Measurements from ENCODE around the gene CTTN.

Gene CTTN

GRCh38 chr11:70410276-70411205 is 12.2 kb downstream of the CTTN start:
- no peak for DNase-seq (ENCODE audit: low read depth)

GRCh38 chr11:70411713-70412452 is 13.6 kb downstream of the CTTN start:
- no peak for DNase-seq (ENCODE audit: low read depth)

DNA sequence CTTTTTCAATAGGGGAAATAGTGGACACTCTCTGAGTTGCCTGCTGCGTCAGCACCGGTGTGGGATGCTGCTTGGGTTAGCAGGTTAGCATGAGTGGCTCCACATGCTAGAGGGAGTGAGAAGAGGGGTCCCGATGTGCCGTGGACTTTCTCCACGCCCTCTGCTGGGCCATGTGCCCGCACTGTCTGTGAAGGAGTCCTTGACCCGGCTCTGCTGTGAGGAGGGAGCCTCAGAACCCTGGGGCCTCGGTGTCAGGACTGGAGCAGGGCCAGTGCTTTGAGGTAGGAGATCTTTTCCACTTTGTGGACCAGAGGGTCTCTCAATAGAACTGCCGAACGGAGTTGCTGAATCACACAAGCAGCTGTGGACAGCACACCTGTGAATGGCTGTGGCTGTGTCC is 14.8 kb downstream of the CTTN start:
- no peak for DNase-seq (ENCODE audit: low read depth)

DNA sequence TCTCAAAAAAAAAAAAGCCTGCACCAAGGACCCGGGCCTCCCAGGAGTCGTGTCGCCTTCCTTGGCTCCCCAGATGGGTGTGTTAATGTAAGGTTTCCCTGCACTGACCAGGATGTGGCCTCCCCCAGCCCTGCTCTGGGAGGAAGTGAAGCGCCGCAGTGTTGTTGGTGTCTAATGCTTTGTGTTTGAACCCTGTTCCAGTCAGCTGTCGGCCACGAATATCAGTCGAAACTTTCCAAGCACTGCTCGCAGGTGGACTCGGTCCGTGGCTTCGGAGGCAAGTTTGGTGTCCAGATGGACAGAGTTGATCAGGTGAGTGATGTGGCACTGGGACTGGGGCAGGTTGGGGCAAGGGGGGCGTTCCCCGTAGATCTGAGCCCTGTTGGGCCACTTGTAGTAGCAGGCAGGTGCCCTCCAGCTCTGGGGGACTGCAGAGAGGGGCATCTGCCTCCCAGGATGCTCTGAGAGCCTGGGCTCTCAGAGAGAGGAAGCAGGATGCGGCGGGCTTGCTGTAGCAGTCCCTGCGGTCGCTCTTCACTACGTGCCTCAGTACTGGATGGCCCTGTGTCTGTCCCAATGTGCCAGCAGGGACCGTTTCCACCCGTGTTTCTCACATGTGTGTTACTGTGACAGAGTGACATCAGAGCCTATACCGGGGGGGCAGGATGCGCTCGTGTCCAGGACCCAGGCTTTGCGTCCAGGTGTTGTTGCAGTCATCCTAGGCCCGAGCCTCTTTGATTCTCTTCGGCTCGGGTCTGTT is 16.2 kb downstream of the CTTN start:
- no peak for DNase-seq (ENCODE audit: low read depth)

DNA sequence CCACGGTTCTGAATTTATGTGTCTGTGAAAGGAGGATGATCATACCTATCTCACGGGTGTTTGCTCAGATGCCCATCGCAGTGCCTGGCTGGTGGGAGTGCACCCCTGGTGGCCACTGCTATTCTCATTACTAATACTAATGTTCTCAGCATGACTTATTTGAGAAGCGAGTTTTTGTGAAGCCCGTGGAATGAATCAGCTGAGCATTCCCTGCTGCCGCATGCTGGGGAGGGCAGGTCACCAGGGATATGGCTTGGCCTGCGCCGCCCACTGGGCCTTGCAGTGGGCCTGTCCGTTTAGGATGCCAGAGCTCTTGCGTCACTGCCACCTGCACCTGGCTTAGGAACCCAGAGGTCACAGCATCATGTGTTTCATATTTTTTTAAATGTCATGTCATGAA is 16.9 kb downstream of the CTTN start:
- peak; percentile 87 for DNase-seq (ENCODE audit: low read depth)

DNA sequence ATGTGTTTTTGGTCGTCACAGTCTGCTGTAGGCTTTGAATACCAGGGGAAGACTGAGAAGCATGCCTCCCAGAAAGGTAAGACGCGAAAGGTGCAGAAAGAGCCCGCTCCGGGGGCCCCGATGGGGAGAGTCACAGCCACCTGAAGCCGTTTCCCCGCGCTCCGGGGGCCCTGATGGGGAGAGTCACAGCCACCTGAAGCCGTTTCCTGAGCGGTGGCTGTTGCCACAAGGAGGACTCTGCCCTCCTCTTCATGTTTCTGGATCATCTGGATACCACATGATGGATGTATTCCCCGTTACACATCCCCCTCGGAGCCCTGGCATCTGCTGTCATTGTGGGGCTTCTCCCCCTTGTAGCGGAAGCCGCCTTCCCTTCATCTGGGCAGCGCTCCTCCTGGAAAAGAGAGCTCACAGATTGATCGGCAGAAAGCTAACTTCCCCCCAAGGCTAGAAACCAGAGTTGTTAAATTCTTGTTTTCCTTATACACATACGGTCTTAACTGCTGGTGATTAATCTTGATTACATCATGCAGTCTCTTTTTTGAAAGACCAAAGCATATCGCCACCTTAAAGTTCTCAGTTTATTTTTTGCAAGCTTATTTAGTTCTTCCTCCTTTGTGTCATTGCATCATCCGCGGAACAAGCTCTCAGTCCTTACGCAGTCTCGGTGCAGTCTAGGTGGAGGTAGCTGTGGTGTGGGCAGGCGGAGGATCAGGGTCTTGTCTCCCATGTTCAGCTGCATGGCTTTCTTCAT is 17.5 kb downstream of the CTTN start:
- peak; percentile 9 for DNase-seq (ENCODE audit: low read depth)

DNA sequence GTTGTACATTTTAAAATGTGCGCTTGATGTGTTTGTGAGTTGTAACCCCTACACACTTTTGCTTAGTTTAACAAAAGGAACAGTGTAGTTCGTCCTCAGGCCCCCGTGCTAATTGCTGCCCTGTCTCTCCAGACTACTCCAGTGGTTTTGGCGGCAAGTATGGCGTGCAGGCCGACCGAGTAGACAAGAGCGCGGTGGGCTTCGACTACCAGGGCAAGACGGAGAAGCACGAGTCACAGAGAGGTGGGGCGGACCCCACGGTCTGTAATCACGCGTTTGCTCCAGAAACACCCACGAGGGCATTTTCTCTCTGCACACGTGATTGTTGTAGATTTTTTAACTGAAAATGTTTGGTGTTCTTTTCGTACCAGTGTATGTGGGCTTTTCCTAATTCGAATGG is 18.6 kb downstream of the CTTN start:
- DNase-seq (ENCODE audit: low read depth) = no peak

GRCh38 chr11:70418130-70418529 is 19.8 kb downstream of the CTTN start:
- DNase-seq (ENCODE audit: low read depth) = no peak

GRCh38 chr11:70419307-70420007 is 21.1 kb downstream of the CTTN start:
- no peak for DNase-seq (ENCODE audit: low read depth)

GRCh38 chr11:70420008-70420464 is 21.7 kb downstream of the CTTN start:
- DNase-seq (ENCODE audit: low read depth) = peak; percentile 80

DNA sequence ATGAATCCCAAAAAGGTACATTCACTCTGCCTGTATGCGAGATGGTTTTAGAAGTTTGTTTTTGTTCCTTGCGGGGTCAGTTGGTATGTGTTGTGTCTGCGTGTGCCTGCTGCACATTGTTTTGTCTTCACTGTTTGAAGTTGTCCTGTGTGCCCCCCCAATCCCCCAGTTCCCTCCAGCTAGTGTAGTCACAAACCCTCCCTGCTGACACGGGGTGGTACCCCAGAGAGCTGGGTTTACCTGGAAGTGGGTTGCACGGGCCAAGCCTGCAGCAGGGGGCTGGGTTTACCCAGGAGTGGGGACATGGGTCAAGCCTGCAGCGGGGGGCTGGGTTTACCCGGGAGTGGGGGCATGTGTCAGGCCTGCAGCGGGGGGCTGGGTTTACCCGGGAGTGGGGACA is 22.2 kb downstream of the CTTN start:
- no peak for DNase-seq (ENCODE audit: low read depth)

GRCh38 chr11:70421123-70421522 is 22.8 kb downstream of the CTTN start:
- DNase-seq (ENCODE audit: low read depth) = no peak

- DNase-seq (ENCODE audit: low read depth) = no peak
These were observed 24.6 kb downstream of the CTTN start for GRCh38 chr11:70422692-70423522.

GRCh38 chr11:70423523-70424505 is 25.5 kb downstream of the CTTN start:
- peak; percentile 80 for DNase-seq (ENCODE audit: low read depth)

DNA sequence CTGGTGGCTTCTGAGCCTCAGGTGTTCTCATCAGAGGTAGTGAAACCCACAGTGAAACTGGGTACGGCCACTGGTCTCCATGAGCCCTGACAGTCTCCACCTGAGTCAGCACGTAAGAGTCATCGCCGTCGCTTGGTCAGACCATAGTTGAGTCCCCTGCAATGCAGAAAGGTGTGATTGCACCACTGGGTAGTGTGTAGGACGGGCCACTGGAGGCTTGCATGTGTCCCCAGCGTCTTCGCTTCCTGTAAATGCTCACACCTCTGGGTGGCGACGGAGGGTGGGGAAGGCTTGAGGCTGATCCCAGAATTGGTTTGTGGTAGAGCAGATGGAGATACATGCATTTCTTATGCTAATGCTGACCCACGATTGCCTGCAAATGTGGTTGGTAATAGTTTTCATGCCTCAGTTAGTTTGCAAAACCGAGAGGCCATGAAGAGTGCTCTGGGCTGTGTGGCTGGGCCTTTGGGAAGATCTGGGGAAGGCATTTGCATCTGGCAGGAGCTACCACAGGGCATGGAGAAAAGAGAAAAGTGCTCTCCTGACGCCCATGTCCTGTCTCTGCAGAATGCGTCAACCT is 26.5 kb downstream of the CTTN start:
- DNase-seq (ENCODE audit: low read depth) = no peak

DNA sequence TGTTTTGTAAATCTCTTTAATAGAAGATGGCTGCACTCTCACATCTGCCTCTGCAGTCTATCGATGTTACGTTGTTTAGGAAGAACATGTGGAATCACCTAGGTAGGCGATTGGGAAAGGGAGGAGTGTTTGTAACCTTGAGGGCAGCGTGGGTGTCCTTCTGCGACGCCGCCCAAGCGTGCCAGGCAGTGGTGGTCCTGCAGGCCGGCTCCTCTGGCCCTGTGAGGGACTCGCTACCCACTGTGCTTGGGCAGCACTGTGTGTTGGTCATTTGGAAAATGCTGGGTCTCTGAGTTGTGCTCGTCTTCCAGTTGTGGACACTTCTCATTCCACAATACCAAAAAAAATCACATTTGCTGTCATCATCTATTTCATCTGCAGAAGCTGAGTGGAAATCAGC is 29.1 kb downstream of the CTTN start:
- DNase-seq (ENCODE audit: low read depth) = no peak

DNA sequence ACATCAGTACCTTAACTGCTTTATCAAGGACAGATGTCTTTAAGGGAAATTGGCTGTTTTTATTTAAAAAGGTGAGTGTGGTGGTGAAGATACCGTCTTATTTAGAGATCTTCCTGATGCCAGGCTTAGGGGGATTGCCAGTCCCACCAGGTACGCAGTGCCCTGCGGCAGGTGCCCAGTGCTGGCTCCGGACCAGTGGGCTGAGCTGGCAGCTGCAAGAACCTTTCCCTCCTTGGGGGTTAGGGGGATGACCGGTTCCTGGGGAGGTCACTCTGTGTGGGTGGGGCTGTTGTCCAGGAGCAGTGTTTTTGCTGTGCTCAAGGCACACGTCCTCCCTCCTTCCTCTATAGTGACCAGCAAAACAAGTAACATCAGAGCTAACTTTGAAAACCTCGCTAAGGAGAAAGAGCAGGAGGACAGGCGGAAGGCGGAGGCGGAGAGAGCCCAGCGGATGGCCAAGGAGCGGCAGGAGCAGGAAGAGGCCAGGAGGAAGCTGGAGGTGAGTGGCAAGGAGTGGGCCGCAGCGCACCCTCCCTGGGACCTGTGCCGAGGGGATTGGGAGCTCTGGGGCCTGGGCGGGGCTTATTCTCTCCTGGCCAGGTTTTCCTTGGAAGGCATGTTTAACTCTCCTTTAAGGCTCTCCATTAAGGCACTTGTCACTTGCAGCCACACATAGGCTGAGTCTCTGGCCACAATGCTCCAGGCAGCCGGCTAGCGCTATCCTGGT is 30.5 kb downstream of the CTTN start:
- DNase-seq (ENCODE audit: low read depth) = no peak

DNA sequence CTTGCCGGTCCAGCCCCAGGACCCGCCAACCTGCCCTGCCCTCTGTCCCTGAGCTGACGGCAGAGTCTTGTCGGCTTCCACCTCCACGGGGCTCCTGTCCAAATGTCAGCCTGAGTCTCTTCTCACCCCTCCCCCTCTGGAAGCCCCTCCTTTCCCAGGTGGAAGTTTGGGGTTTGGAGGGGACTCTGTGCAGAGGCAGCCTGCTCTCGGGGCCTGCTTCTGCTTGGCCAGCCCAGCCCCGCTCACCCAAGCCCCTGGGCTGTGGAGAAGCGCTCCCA is 31.0 kb downstream of the CTTN start:
- no peak for DNase-seq (ENCODE audit: low read depth)

Measured in non-pigmented ciliary epithelial cell (primary cell).